Fibroblast of lung (primary cell): ENCODE measurements around the gene SLC2A4RG. TPM values are rescaled to one million over a fixed set of nuclear protein-coding genes. Genes with fewer than 3 reads are reported as not detected.

Source experiments
- DNase-seq, 2 donors: peaks; one replicate each; pipeline versions ENCODE4 v3.0.0 to v3.0.0-alpha.2; 2010; ENCODE audit warnings: low read depth in 2 of 2
- H2AFZ ChIP-seq: 2 replicates; pipeline ENCODE4 v1.5.1; 2012; ENCODE audit warnings: low read length, control low read depth, inconsistent platforms
- H3K27ac ChIP-seq: 2 replicates; pipeline ENCODE4 v1.5.1; 2011; ENCODE audit warnings: low read length, control low read depth; ENCODE audit not compliant: insufficient read depth
- H3K27me3 ChIP-seq: 2 replicates; pipeline ENCODE4 v1.5.1; 2011; ENCODE audit warnings: mild to moderate bottlenecking, low read length; ENCODE audit not compliant: control insufficient read depth, insufficient read depth
- H3K36me3 ChIP-seq: 2 replicates; pipeline ENCODE4 v1.5.1; 2011; ENCODE audit warnings: low read length; ENCODE audit not compliant: control insufficient read depth, insufficient read depth
- H3K4me1 ChIP-seq: 2 replicates; pipeline ENCODE4 v1.5.1; 2011; ENCODE audit warnings: low read length; ENCODE audit not compliant: control insufficient read depth, insufficient read depth; ENCODE audit errors: extremely low read depth
- H3K4me2 ChIP-seq: 2 replicates; pipeline ENCODE4 v1.5.1; 2011; ENCODE audit warnings: low read length, control low read depth; ENCODE audit not compliant: insufficient read depth; ENCODE audit errors: extremely low read depth
- H3K4me3 ChIP-seq, 4 experiments: fragments of 200-600 bp in 1 of 4; sonication (generic) in 1 of 4; replicated peaks in 1 of 4; 2 replicates each; pipeline ENCODE4 v1.5.1; 2011 to 2016; ENCODE audit warnings: low read length in 4 of 4, low read depth in 3 of 4, mild to moderate bottlenecking in 3 of 4, control low read depth in 2 of 4, inconsistent platforms in 1 of 4, mixed read lengths in 1 of 4; ENCODE audit not compliant: insufficient read depth in 1 of 4; ENCODE audit errors: control extremely low read depth in 1 of 4
- H3K79me2 ChIP-seq: 2 replicates; pipeline ENCODE4 v1.5.1; 2012; ENCODE audit warnings: mild to moderate bottlenecking, low read length, inconsistent platforms; ENCODE audit not compliant: control insufficient read depth, insufficient read depth
- H3K9ac ChIP-seq: 2 replicates; pipeline ENCODE4 v1.5.1; 2011; ENCODE audit warnings: mild to moderate bottlenecking, low read length, control low read depth; ENCODE audit not compliant: insufficient read depth
- H3K9me3 ChIP-seq: 2 replicates; pipeline ENCODE4 v1.5.1; 2012; ENCODE audit warnings: low read depth, low read length; ENCODE audit not compliant: control insufficient read depth, insufficient read depth
- H4K20me1 ChIP-seq: 2 replicates; pipeline ENCODE4 v1.5.1; 2011; ENCODE audit warnings: low read length; ENCODE audit not compliant: control insufficient read depth, insufficient read depth; ENCODE audit errors: extremely low read depth
- EZH2 ChIP-seq: IDR thresholded peaks from 2 replicates; pipeline ENCODE4 v1.5.1; 2012; ENCODE audit warnings: low read length, control low read depth, mild to moderate bottlenecking; ENCODE audit errors: missing control alignments
- polyA plus RNA-seq, 2 donors: library from polyadenylated mRNA; depleted of rRNA in 1 of 2; stranded (reverse) in 1 of 2; unstranded in 1 of 2; fragments of >200 nt; gene quantifications; 2 replicates each; pipeline ENCODE4 v1.2.1, GENCODE V29; 2011 to 2012; ENCODE audit warnings: missing spikeins in 1 of 2
- total RNA-seq: library from RNA; depleted of rRNA; stranded (reverse); fragments of >200 nt; gene quantifications from 2 replicates; pipeline ENCODE4 v1.2.1, GENCODE V29; 2014
- TF ChIP-seq, protein P1 (sequence below), 2 donors: IDR thresholded peaks in 1 of 2; conservative IDR thresholded peaks in 1 of 2; 1 replicate in 1 of 2; 2 replicates in 1 of 2; pipeline ENCODE4 v1.5.1; 2011 to 2012; ENCODE audit warnings: low read length in 2 of 2, control low read depth in 1 of 2, inconsistent platforms in 1 of 2, low read depth in 1 of 2, mild to moderate bottlenecking in 1 of 2

SLC2A4RG gene
- total and polyA plus RNA-seq, 2 donors (not counting 1 experiment from before 2014, with no cell fraction given): 17.5 to 30.6 TPM

DNA sequence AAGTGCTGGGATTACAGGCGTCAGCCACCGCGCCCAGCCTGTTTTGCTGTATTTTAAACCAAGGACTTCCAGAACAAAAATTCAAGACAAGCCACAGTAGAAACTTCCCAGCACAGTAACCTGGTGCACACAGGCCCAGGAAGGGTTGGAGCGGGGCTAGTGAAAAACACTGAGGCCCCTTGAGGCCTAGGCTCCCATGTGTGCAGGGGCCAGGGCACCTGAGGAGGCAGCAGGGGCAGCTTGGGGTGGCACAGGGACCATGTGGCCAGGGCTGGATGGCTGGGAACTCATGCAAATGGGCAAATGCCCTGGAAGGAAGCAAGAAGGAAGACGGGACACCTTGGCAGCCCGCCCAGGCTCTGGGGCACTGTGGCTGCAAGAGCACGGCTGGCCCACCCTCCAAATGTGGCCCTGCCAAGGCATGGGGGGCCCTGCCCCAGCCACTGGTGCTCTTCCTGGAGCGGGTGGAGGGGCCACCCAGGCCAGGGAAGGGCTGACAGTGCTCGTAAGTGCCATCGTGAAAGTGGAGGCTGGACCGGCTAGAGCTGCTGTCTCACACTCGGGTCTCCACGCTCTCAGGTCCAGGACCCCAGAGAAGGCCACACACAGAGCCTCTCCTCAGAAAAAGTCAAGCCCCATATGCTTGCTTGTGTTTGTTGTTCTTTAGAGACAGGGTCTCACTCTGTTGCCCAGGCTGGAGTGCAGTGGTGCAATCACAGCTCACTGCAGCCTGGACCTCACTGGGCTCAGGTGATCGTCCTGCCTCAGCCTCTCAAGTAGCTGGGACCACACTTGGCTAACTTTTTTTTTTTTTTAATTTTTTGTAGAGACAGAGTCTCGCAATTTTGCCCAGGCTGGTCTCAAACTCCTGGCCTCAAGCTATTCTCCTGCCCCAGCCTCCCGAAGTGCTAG lies 10.3 kb downstream of the SLC2A4RG start:
- DNase-seq: no peak
- no peaks in the 10 kb centered on the region for H3K4me1 ChIP-seq

DNA sequence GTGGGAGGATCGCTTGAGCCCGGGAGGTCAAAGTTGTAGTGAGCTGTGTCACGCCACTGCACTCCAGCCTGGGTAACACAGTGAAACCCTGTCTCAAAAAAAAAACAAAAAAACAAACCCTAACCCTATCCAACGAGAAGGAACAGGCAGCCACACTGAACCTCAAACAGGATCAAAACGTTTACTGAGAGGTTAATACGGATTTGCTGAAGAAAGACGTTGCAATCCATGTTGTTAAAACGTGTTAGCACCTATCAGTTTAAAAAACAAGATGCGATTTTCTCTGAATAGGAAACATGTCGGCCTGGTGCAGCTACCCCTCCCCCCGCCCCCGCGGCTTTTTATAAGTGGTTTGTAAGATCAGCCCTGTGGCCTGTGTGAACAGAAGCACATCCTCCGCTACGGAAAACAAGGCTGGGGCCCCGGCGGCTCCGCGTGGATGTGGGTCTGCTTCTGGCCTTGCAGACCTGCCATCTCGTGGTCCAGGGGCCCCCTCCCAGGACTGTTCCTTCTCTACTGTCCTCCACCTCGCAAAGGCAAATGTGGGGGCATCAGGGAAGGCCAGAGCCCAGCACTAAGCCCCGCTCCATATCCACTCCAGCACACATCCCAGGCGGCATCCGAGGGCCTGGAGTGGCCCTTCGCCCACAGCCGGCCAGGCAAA lies 11.4 kb downstream of the SLC2A4RG start:
- Histone ChIP-seq H2AFZ (no peak overlapping the region), H3K9ac (no peak overlapping the region), H3K79me2 (no peaks in the 10 kb centered on the region), H3K4me1 (no peaks in the 10 kb centered on the region), H3K4me2 (no peak overlapping the region), H3K4me3 (no peak overlapping the region), H4K20me1 (no peaks in the 10 kb centered on the region), H3K27me3 (no peaks in the 10 kb centered on the region), H3K36me3 (no peaks in the 10 kb centered on the region), H3K9me3 (no peaks in the 10 kb centered on the region), H3K27ac (no peak overlapping the region)
- TF ChIP-seq, protein P1, sequence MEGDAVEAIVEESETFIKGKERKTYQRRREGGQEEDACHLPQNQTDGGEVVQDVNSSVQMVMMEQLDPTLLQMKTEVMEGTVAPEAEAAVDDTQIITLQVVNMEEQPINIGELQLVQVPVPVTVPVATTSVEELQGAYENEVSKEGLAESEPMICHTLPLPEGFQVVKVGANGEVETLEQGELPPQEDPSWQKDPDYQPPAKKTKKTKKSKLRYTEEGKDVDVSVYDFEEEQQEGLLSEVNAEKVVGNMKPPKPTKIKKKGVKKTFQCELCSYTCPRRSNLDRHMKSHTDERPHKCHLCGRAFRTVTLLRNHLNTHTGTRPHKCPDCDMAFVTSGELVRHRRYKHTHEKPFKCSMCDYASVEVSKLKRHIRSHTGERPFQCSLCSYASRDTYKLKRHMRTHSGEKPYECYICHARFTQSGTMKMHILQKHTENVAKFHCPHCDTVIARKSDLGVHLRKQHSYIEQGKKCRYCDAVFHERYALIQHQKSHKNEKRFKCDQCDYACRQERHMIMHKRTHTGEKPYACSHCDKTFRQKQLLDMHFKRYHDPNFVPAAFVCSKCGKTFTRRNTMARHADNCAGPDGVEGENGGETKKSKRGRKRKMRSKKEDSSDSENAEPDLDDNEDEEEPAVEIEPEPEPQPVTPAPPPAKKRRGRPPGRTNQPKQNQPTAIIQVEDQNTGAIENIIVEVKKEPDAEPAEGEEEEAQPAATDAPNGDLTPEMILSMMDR (conservative IDR thresholded peaks at IDR 0.05 in 1 of 2, IDR thresholded peaks at IDR 0.05 in 1 of 2; ENCODE audit: low read depth in 1 of 2, low read length in 2 of 2): no peak
- no peak for TF ChIP-seq EZH2
- no peak for DNase-seq

More for the DNA sequence above, 10.3 kb downstream of the SLC2A4RG start:
- H3K9me3 ChIP-seq: no peaks in the 10 kb centered on the region
- H3K27ac ChIP-seq: no peak overlapping the region
- no peaks in the 10 kb centered on the region for H4K20me1 ChIP-seq
- H2AFZ ChIP-seq: no peak overlapping the region
- H3K4me3 ChIP-seq: no peak overlapping the region
- H3K36me3 ChIP-seq: no peaks in the 10 kb centered on the region
- H3K4me2 ChIP-seq: no peak overlapping the region
- TF ChIP-seq, protein P1 (conservative IDR thresholded peaks at IDR 0.05 in 1 of 2, IDR thresholded peaks at IDR 0.05 in 1 of 2; ENCODE audit: low read depth in 1 of 2, low read length in 2 of 2): no peak
- no peak for TF ChIP-seq EZH2
- H3K27me3 ChIP-seq: no peaks in the 10 kb centered on the region
- H3K79me2 ChIP-seq: no peaks in the 10 kb centered on the region
- no peak overlapping the region for H3K9ac ChIP-seq

DNA sequence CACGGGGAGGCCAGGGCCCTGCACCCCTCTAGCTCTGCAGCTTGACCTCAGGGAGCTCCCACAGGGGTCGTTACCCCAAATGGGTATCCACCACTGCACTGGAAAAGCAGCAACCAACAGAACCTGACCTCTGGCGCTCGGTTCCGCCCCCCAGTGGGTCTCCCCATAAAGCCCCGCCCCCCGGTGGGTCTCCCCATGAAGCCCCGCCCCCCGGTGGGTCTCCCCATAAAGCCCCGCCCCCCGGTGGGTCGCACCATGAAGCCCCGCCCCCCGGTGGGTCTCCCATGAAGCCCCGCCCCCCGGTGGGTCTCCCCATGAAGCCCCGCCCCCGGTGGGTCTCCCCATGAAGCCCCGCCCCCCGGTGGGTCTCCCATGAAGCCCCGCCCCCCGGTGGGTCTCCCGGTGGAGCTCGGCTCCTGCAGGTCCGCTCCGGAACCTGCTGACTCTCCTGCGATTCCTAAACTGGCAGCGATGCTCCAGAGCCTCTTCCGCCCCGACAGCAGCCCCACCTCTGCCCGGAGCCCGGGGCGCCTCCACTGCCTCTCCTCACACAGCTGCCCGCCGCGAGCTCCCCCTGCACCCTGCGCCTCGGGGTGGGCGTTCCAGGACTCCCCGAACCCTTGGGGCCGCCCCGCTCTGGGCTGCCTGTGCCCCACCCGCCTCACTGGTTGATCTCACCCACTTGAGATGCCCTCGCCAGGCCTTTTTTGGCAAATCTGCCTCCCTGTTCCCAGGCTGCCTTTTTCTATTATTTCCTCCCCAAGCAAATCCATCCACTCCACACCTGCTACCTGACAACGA lies 12.1 kb downstream of the SLC2A4RG start:
- H3K36me3 ChIP-seq: no peaks in the 10 kb centered on the region
- no peak overlapping the region for H3K4me2 ChIP-seq
- no peak overlapping the region for H2AFZ ChIP-seq
- TF ChIP-seq EZH2: no peak
- TF ChIP-seq, protein P1 (conservative IDR thresholded peaks at IDR 0.05 in 1 of 2, IDR thresholded peaks at IDR 0.05 in 1 of 2; ENCODE audit: low read depth in 1 of 2, low read length in 2 of 2): no peak
- no peak for DNase-seq
- no peaks in the 10 kb centered on the region for H3K79me2 ChIP-seq
- H4K20me1 ChIP-seq: no peaks in the 10 kb centered on the region
- H3K4me1 ChIP-seq: no peaks in the 10 kb centered on the region
- H3K9ac ChIP-seq: no peak overlapping the region
- no peaks in the 10 kb centered on the region for H3K9me3 ChIP-seq
- H3K4me3 ChIP-seq: no peak overlapping the region
- no peaks in the 10 kb centered on the region for H3K27me3 ChIP-seq
- H3K27ac ChIP-seq: no peak overlapping the region
